WI38 (cell line): ENCODE data around the gene RAPGEF2.
"Not testable (repeated sequence)": the region's sequence is repeated elsewhere in the genome, so short reads cannot be mapped to it uniquely, and the experiment has no call there.

ENCODE experiments used
- H3K4me3 ChIP-seq: 2 replicates; pipeline ENCODE4 v1.5.1; 2011; ENCODE audit warnings: low read depth, mild to moderate bottlenecking, control low read depth, low read length
- CTCF ChIP-seq: IDR thresholded peaks from 2 replicates; pipeline ENCODE4 v1.5.1; 2012; ENCODE audit warnings: low read depth, mild to moderate bottlenecking, control low read depth, low read length

Gene RAPGEF2

GRCh38 chr4:159378056-159378616, 275.3 kb downstream of the RAPGEF2 start:
- TF ChIP-seq CTCF = no peak
- H3K4me3 ChIP-seq = no peak overlapping the region

- H3K4me3 ChIP-seq = not testable (repeated sequence)
Measured at GRCh38 chr4:159379064-159379463, 276.2 kb downstream of the RAPGEF2 start.

GRCh38 chr4:159379836-159380235, 277.0 kb downstream of the RAPGEF2 start:
- TF ChIP-seq CTCF = no peak

GRCh38 chr4:159382856-159383561, 280.1 kb downstream of the RAPGEF2 start:
- no peak for TF ChIP-seq CTCF
- no peak overlapping the region for H3K4me3 ChIP-seq

More at GRCh38 chr4:159379836-159380235, 277.0 kb downstream of the RAPGEF2 start:
- no peak overlapping the region for H3K4me3 ChIP-seq

GRCh38 chr4:159383562-159383931, 280.7 kb downstream of the RAPGEF2 start:
- no peak for TF ChIP-seq CTCF
- H3K4me3 ChIP-seq = no peak overlapping the region

GRCh38 chr4:159384017-159384416, 281.1 kb downstream of the RAPGEF2 start:
- H3K4me3 ChIP-seq = no peak overlapping the region
- TF ChIP-seq CTCF = no peak

GRCh38 chr4:159384632-159385031, 281.8 kb downstream of the RAPGEF2 start:
- H3K4me3 ChIP-seq = no peak overlapping the region
- TF ChIP-seq CTCF = no peak

- no peak for TF ChIP-seq CTCF
- no peak overlapping the region for H3K4me3 ChIP-seq
Measured at GRCh38 chr4:159386620-159387019, 283.7 kb downstream of the RAPGEF2 start.
